ENCODE results near the gene DPP10. TPM values are rescaled to one million over a fixed set of nuclear protein-coding genes. Genes with fewer than 3 reads are reported as not detected.

The DPP10 gene
- total RNA-seq, 1 experiment from 2014 or later = not detected

- no peaks in the 10 kb centered on the region for H3K27me3 Mint-ChIP-seq (ENCODE audit: unreplicated experiment)
- DNase-seq = no peak
- TF ChIP-seq CTCF (IDR thresholded peaks at IDR 0.05; ENCODE audit: unreplicated experiment) = no peak
- intact Hi-C loops (cut with micrococcal nuclease; ENCODE audit: unreplicated experiment) = no loop called here
- H3K36me3 Mint-ChIP-seq (ENCODE audit: insufficient read depth, unreplicated experiment) = no peaks in the 10 kb centered on the region
- peaks cover 21% of the 10 kb centered on the region for H3K9me3 Mint-ChIP-seq (ENCODE audit: low read depth, unreplicated experiment)
- CTCF ChIA-PET = no interaction called here
- BruUV-seq (replicated peaks) = no TSS peak
- H3K4me1 Mint-ChIP-seq (ENCODE audit: low read depth, unreplicated experiment) = no peaks in the 10 kb centered on the region
- H3K4me3 Mint-ChIP-seq (ENCODE audit: low read depth, unreplicated experiment) = no peak overlapping the region
- no peak overlapping the region for H3K27ac Mint-ChIP-seq (ENCODE audit: unreplicated experiment)
These were observed 1249.0 kb downstream of the DPP10 start for GRCh38 chr2:115691409-115691808.

GRCh38 chr2:115694651-115695050 is 1252.2 kb downstream of the DPP10 start:
- Mint-ChIP-seq H3K36me3 (ENCODE audit: insufficient read depth, unreplicated experiment) (no peaks in the 10 kb centered on the region), H3K4me3 (ENCODE audit: low read depth, unreplicated experiment) (no peak overlapping the region), H3K4me1 (ENCODE audit: low read depth, unreplicated experiment) (no peaks in the 10 kb centered on the region), H3K9me3 (ENCODE audit: low read depth, unreplicated experiment) (peaks cover 20% of the 10 kb centered on the region), H3K27ac (ENCODE audit: unreplicated experiment) (no peak overlapping the region), H3K27me3 (ENCODE audit: unreplicated experiment) (no peaks in the 10 kb centered on the region)
- TF ChIP-seq CTCF (IDR thresholded peaks at IDR 0.05; ENCODE audit: unreplicated experiment) = no peak
- intact Hi-C loops (cut with micrococcal nuclease; ENCODE audit: unreplicated experiment) = no loop called here
- no TSS peak for BruUV-seq (replicated peaks)
- DNase-seq = no peak
- CTCF ChIA-PET = no interaction called here

GRCh38 chr2:115733190-115733775 is 1290.8 kb downstream of the DPP10 start:
- Mint-ChIP-seq H3K9me3 (ENCODE audit: low read depth, unreplicated experiment) (peaks cover 20% of the 10 kb centered on the region), H3K27me3 (ENCODE audit: unreplicated experiment) (no peaks in the 10 kb centered on the region), H3K27ac (ENCODE audit: unreplicated experiment) (no peak overlapping the region), H3K36me3 (ENCODE audit: insufficient read depth, unreplicated experiment) (no peaks in the 10 kb centered on the region), H3K4me3 (ENCODE audit: low read depth, unreplicated experiment) (no peak overlapping the region), H3K4me1 (ENCODE audit: low read depth, unreplicated experiment) (no peaks in the 10 kb centered on the region)
- no peak for DNase-seq
- intact Hi-C loops (cut with micrococcal nuclease; ENCODE audit: unreplicated experiment) = no loop called here
- CTCF ChIA-PET = interaction anchor here (0.7 kb wide), 1 partner anchor 17 kb away, joined by 3 read pairs; no protein-coding TSS in a partner anchor
- TF ChIP-seq CTCF (IDR thresholded peaks at IDR 0.05; ENCODE audit: unreplicated experiment) = no peak
- BruUV-seq (replicated peaks) = no TSS peak

- TF ChIP-seq CTCF (IDR thresholded peaks at IDR 0.05; ENCODE audit: unreplicated experiment) = no peak
- H3K27ac Mint-ChIP-seq (ENCODE audit: unreplicated experiment) = no peak overlapping the region
These were observed 1295.7 kb downstream of the DPP10 start for GRCh38 chr2:115738111-115738510.

More at GRCh38 chr2:115738111-115738510, 1295.7 kb downstream of the DPP10 start:
- DNase-seq = no peak
- CTCF ChIA-PET = no interaction called here
- peaks cover 16% of the 10 kb centered on the region for H3K9me3 Mint-ChIP-seq (ENCODE audit: low read depth, unreplicated experiment)
- no TSS peak for BruUV-seq (replicated peaks)
- H3K4me3 Mint-ChIP-seq (ENCODE audit: low read depth, unreplicated experiment) = no peak overlapping the region
- intact Hi-C loops (cut with micrococcal nuclease; ENCODE audit: unreplicated experiment) = no loop called here
- H3K27me3 Mint-ChIP-seq (ENCODE audit: unreplicated experiment) = no peaks in the 10 kb centered on the region
- no peaks in the 10 kb centered on the region for H3K36me3 Mint-ChIP-seq (ENCODE audit: insufficient read depth, unreplicated experiment)
- H3K4me1 Mint-ChIP-seq (ENCODE audit: low read depth, unreplicated experiment) = no peaks in the 10 kb centered on the region
